KMS-11 (cell line): Measurements from ENCODE around the gene HSF2BP.
"Not testable (repeated sequence)": the region's sequence is repeated elsewhere in the genome, so short reads cannot be mapped to it uniquely, and the experiment has no call there.

ENCODE experiments used
- H2AFZ ChIP-seq: fragments of 200-600 bp; sonication (generic); 2 replicates; pipeline ENCODE4 v1.6.1; 2016; ENCODE audit warnings: antibody characterized with exemption, mixed run types, low read depth
- H3K27ac ChIP-seq: fragments of 200-600 bp; sonication (generic); 2 replicates; pipeline ENCODE4 v1.6.1; 2016; ENCODE audit warnings: mild to moderate bottlenecking, mixed run types
- H3K27me3 ChIP-seq: fragments of 200-600 bp; sonication (generic); 2 replicates; pipeline ENCODE4 v1.6.1; 2017; ENCODE audit warnings: mild to moderate bottlenecking, low read depth, mixed run types, moderate library complexity; ENCODE audit not compliant: insufficient read depth
- H3K36me3 ChIP-seq: fragments of 200-600 bp; sonication (generic); 2 replicates; pipeline ENCODE4 v1.6.1; 2017; ENCODE audit warnings: mild to moderate bottlenecking, mixed run types; ENCODE audit not compliant: insufficient read depth
- H3K4me1 ChIP-seq: fragments of 200-600 bp; sonication (generic); 2 replicates; pipeline ENCODE4 v1.6.1; 2016; ENCODE audit warnings: mild to moderate bottlenecking, low read depth, mixed run types; ENCODE audit not compliant: poor library complexity, severe bottlenecking
- H3K4me2 ChIP-seq: fragments of 200-600 bp; sonication (generic); 2 replicates; pipeline ENCODE4 v1.7.0; 2016; ENCODE audit warnings: mild to moderate bottlenecking, mixed run types
- H3K4me3 ChIP-seq: fragments of 200-600 bp; sonication (generic); IDR thresholded peaks from 2 replicates; pipeline ENCODE4 v1.6.1; 2017; ENCODE audit warnings: low read depth, low read length, mixed read lengths; ENCODE audit not compliant: insufficient read depth
- H3K79me2 ChIP-seq: fragments of 200-600 bp; sonication (generic); 2 replicates; pipeline ENCODE4 v1.6.1; 2016; ENCODE audit warnings: low read depth, mixed run types; ENCODE audit not compliant: insufficient read depth
- H3K9ac ChIP-seq: fragments of 200-600 bp; sonication (generic); 2 replicates; pipeline ENCODE4 v1.6.1; 2016; ENCODE audit warnings: mild to moderate bottlenecking, mixed run types
- H4K20me1 ChIP-seq: fragments of 200-600 bp; sonication (generic); 2 replicates; pipeline ENCODE4 v1.6.1; 2016; ENCODE audit warnings: mild to moderate bottlenecking, mixed run types; ENCODE audit not compliant: insufficient read depth
- CTCF ChIP-seq: fragments of 200-600 bp; sonication (generic); conservative IDR thresholded peaks from 2 replicates; pipeline ENCODE4 v1.6.1; 2017; ENCODE audit warnings: low read depth, mild to moderate bottlenecking, antibody characterized with exemption, low read length, moderate library complexity, mixed read lengths

Gene HSF2BP

DNA sequence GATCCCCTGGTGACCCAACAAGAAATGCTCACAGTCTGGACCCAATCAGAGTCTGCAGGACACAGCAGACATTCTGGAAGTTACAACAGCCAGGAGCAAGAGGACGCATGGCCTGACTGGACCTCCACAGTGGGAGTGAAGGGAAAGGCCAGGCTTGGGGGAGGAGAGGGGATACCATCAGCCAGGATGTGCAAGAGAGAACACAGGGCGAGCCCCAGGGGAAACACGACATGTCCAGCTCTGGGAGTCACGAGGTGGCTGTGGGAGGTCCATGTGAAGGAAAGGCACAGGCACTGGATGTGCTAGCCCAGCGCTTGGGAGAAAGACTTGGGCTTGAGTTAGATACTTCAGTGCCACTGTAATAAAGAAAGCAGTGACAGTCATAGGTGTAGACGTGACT lies 87.3 kb downstream of the HSF2BP start:
- Histone ChIP-seq H3K4me2 (no peak overlapping the region), H3K27ac (no peak overlapping the region), H3K9ac (no peak overlapping the region), H2AFZ (no peak overlapping the region), H3K4me3 (no peak overlapping the region), H3K36me3 (no peaks in the 10 kb centered on the region), H3K27me3 (no peaks in the 10 kb centered on the region), H4K20me1 (no peaks in the 10 kb centered on the region), H3K79me2 (no peaks in the 10 kb centered on the region), H3K4me1 (no peaks in the 10 kb centered on the region)
- TF ChIP-seq CTCF = no peak

DNA sequence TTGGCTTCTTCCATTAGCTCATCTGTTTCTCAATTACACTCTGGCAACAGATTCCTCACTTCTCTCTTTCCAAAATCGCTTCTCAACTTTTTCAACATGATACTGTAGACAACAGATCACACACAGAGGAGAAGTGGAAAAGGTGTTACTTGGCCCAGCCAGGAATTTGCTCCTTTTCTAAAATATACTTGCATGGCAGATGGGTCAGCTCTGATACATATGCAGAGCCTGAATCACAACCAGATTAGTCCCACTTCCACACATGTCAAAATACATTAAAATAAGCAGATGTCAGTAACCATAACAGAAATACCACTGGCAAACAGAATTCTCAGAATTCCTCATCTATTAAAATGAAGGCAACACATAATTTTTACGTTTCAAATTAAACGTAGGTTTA lies 89.1 kb downstream of the HSF2BP start:
- not testable (repeated sequence) for H3K4me1 ChIP-seq, H3K36me3 ChIP-seq, H3K79me2 ChIP-seq, H3K27me3 ChIP-seq, H3K9ac ChIP-seq, H2AFZ ChIP-seq, H3K4me2 ChIP-seq, H3K27ac ChIP-seq, H3K4me3 ChIP-seq, H4K20me1 ChIP-seq

DNA sequence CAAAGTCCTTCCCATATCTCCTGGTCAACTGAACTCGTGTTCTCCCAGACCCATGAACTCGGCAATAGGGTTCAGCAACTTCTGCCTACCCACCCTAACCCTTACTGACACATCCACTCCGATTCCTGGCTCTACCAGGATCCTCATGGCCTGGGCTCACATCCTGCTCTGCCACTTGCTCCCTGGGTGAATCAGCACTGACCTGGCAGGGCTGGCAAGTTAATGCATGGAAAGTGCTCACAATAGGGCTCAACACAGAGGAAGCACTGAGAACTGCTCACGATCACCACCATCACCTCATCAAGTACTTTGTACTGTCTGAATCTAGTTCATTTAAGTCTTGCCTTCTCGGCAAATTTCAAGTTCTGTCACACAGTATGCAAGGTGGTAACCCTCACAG lies 96.8 kb downstream of the HSF2BP start:
- not testable (repeated sequence) for H3K4me3 ChIP-seq, H3K79me2 ChIP-seq, H3K27ac ChIP-seq, H2AFZ ChIP-seq, H4K20me1 ChIP-seq, H3K36me3 ChIP-seq, H3K27me3 ChIP-seq, H3K4me1 ChIP-seq, H3K9ac ChIP-seq, H3K4me2 ChIP-seq

GRCh38 chr21:43540561-43540960 lies 118.7 kb downstream of the HSF2BP start:
- not testable (repeated sequence) for H3K4me1 ChIP-seq, H3K9ac ChIP-seq, H2AFZ ChIP-seq, H3K79me2 ChIP-seq, H3K4me3 ChIP-seq, H4K20me1 ChIP-seq, H3K4me2 ChIP-seq, H3K27ac ChIP-seq, H3K36me3 ChIP-seq, H3K27me3 ChIP-seq

- not testable (repeated sequence) for H3K36me3 ChIP-seq, H3K27ac ChIP-seq, H2AFZ ChIP-seq, H3K4me1 ChIP-seq, H3K4me2 ChIP-seq, H3K27me3 ChIP-seq, H3K4me3 ChIP-seq, H4K20me1 ChIP-seq, H3K79me2 ChIP-seq, H3K9ac ChIP-seq
Measured at GRCh38 chr21:43522495-43523131, 136.7 kb downstream of the HSF2BP start.

- H3K79me2 ChIP-seq, H3K4me3 ChIP-seq, H3K27me3 ChIP-seq, H4K20me1 ChIP-seq, H3K27ac ChIP-seq, H2AFZ ChIP-seq, H3K4me2 ChIP-seq, H3K4me1 ChIP-seq, H3K9ac ChIP-seq, H3K36me3 ChIP-seq: not testable (repeated sequence)
Measured at GRCh38 chr21:43517701-43518100, 141.6 kb downstream of the HSF2BP start.

GRCh38 chr21:43516860-43517627 lies 142.2 kb downstream of the HSF2BP start:
- not testable (repeated sequence) for H3K27me3 ChIP-seq, H4K20me1 ChIP-seq, H3K36me3 ChIP-seq, H2AFZ ChIP-seq, H3K4me2 ChIP-seq, H3K79me2 ChIP-seq, H3K9ac ChIP-seq, H3K27ac ChIP-seq, H3K4me1 ChIP-seq, H3K4me3 ChIP-seq

GRCh38 chr21:43516295-43516847 lies 142.9 kb downstream of the HSF2BP start:
- H4K20me1 ChIP-seq, H3K27ac ChIP-seq, H3K9ac ChIP-seq: not testable (repeated sequence)

GRCh38 chr21:43514834-43515233 lies 144.5 kb downstream of the HSF2BP start:
- H3K27ac ChIP-seq, H3K27me3 ChIP-seq, H3K36me3 ChIP-seq, H3K4me3 ChIP-seq, H4K20me1 ChIP-seq, H3K4me1 ChIP-seq, H3K9ac ChIP-seq, H3K79me2 ChIP-seq, H2AFZ ChIP-seq, H3K4me2 ChIP-seq: not testable (repeated sequence)

More at GRCh38 chr21:43516295-43516847, 142.9 kb downstream of the HSF2BP start:
- H3K4me3 ChIP-seq, H3K79me2 ChIP-seq, H2AFZ ChIP-seq, H3K4me2 ChIP-seq, H3K4me1 ChIP-seq, H3K36me3 ChIP-seq, H3K27me3 ChIP-seq: not testable (repeated sequence)
